ENCODE data around the gene IKZF3.

The IKZF3 gene

DNA sequence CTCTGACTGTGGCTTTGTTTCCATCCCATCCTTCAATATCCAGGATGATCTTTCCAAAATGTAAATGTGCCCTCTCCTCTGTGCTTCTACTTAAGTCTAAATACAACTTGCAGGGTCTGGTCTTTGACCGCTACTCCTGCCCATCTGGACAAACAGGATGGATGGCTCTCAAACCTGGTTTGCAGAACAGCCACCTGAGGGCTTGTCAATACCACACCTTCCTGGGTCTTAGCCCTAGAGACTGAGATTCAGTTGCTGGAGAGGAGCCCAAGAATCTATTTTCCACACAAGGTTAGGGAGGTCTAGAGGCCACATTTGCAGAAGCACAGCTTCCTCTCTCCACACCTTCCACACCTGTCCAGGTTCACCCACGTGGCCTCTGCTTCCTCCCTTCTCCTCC is 128.2 kb downstream of the IKZF3 start:
- H3K27ac ChIP-seq = no peak overlapping the region
- no peak overlapping the region for H2AFZ ChIP-seq
- no peaks in the 10 kb centered on the region for H3K27me3 ChIP-seq (ENCODE audit: control insufficient read depth, insufficient read depth, low read length)
- H3K9ac ChIP-seq = no peak overlapping the region
- peaks cover 4% of the 10 kb centered on the region for H3K4me1 ChIP-seq
- no peak overlapping the region for H3K4me3 ChIP-seq (ENCODE audit: low read depth, low read length)
- no peaks in the 10 kb centered on the region for H3K79me2 ChIP-seq
- H3K9me3 ChIP-seq (ENCODE audit: control insufficient read depth, low read length) = no peaks in the 10 kb centered on the region
- TF ChIP-seq, protein P1, sequence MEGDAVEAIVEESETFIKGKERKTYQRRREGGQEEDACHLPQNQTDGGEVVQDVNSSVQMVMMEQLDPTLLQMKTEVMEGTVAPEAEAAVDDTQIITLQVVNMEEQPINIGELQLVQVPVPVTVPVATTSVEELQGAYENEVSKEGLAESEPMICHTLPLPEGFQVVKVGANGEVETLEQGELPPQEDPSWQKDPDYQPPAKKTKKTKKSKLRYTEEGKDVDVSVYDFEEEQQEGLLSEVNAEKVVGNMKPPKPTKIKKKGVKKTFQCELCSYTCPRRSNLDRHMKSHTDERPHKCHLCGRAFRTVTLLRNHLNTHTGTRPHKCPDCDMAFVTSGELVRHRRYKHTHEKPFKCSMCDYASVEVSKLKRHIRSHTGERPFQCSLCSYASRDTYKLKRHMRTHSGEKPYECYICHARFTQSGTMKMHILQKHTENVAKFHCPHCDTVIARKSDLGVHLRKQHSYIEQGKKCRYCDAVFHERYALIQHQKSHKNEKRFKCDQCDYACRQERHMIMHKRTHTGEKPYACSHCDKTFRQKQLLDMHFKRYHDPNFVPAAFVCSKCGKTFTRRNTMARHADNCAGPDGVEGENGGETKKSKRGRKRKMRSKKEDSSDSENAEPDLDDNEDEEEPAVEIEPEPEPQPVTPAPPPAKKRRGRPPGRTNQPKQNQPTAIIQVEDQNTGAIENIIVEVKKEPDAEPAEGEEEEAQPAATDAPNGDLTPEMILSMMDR (IDR thresholded peaks at IDR 0.05) = no peak
- H3K4me2 ChIP-seq (ENCODE audit: low read length) = no peak overlapping the region
- H3K36me3 ChIP-seq (ENCODE audit: control insufficient read depth, insufficient read depth, low read length) = no peaks in the 10 kb centered on the region

DNA sequence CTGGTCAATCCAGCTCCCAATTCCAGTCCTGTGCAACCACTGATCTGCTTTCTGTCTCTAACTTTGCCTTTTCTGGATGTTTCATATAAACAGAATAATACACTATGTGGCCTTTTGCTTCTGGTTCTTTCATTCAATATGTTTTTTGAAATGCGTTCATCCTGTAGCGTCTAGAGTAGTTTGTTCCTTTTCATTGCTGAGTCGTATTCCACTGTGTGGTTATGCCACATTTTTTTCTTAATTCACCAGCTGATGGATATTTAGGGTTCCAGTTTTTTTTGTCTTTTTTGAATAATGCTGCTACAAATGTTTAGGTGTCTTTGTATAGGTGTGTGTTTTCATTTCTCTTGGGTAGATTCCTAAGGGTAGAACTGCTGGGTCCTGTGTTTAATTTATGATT is 131.5 kb downstream of the IKZF3 start:
- Histone ChIP-seq H3K4me1 (peaks cover 2% of the 10 kb centered on the region), H3K36me3 (ENCODE audit: control insufficient read depth, insufficient read depth, low read length) (no peaks in the 10 kb centered on the region), H3K27ac (no peak overlapping the region), H3K9me3 (ENCODE audit: control insufficient read depth, low read length) (no peaks in the 10 kb centered on the region), H2AFZ (no peak overlapping the region), H3K4me3 (ENCODE audit: low read depth, low read length) (no peak overlapping the region), H3K4me2 (ENCODE audit: low read length) (no peak overlapping the region), H3K79me2 (no peaks in the 10 kb centered on the region), H3K9ac (no peak overlapping the region), H3K27me3 (ENCODE audit: control insufficient read depth, insufficient read depth, low read length) (no peaks in the 10 kb centered on the region)
- TF ChIP-seq, protein P1 (IDR thresholded peaks at IDR 0.05) = no peak

DNA sequence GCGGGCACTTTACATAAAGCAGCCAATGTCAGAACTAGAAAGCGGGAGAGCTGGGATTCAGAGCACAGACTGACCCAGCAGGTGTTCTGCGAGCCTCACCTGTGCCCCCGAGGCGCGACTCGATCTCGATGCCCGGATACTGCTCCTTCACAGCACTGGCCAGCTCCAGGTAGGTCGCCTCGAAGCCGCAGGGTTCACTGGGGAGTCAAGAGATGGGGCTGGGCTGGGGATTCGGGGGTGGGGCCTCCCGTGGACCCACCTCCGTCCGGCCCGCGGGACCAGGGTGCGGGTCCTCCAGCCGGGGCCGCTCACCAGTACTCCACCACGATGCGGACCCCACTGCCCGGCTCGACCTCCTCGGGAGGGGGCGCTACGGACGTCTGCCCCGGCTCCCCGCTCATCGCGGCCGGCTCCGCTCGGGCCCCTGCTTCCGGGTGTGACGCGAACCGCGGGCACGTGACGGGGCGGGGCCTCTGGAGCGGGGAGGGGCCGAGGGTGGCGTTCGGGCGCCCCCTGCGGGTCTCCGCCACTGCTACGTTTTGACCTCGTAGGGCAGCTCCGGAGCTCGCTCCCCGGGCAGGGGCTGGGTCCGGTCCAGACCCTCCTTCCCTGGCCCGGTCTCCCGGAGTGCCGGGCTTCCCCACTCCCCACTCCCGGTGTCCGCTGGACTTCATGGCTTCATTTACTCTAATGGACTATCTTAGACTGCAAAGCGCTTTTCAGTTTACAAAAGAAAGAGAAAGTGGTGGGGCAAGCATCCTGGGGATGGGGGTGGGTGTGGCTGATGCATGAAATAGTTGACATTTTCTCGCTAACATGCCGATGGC is 133.8 kb downstream of the IKZF3 start, which contains the start of gene MIEN1:
MIEN1 (minus strand) TSS at position 438 of the 827 bp plus-strand sequence; CDS start at position 401, 37 bp downstream.
- peak within 1 kb of the TSS; percentile 75 for H3K27ac ChIP-seq
- TF ChIP-seq, protein P1 (IDR thresholded peaks at IDR 0.05) = peak; percentile 97

GRCh38 chr17:39729280-39729851 is 134.7 kb downstream of the IKZF3 start:
- Histone ChIP-seq H3K36me3 (ENCODE audit: control insufficient read depth, insufficient read depth, low read length) (no peaks in the 10 kb centered on the region), H2AFZ (no peak overlapping the region), H3K27me3 (ENCODE audit: control insufficient read depth, insufficient read depth, low read length) (no peaks in the 10 kb centered on the region), H3K4me1 (peaks cover 2% of the 10 kb centered on the region), H3K27ac (peak overlapping the region; percentile 75), H3K9me3 (ENCODE audit: control insufficient read depth, low read length) (no peaks in the 10 kb centered on the region), H3K9ac (no peak overlapping the region), H3K79me2 (no peaks in the 10 kb centered on the region), H3K4me2 (ENCODE audit: low read length) (peak overlapping the region; percentile 99), H3K4me3 (ENCODE audit: low read depth, low read length) (peak overlapping the region; percentile 87)
- TF ChIP-seq, protein P1 (IDR thresholded peaks at IDR 0.05) = no peak

More for the DNA sequence above, 133.8 kb downstream of the IKZF3 start, which contains the start of gene MIEN1:
- Histone ChIP-seq H3K4me2 (ENCODE audit: low read length) (peak within 1 kb of the TSS; percentile 99), H3K4me3 (ENCODE audit: low read depth, low read length) (peak within 1 kb of the TSS; percentile 87), H3K79me2 (no peaks in the 10 kb centered on the region), H3K4me1 (peaks cover 2% of the 10 kb centered on the region), H3K9ac (peak within 1 kb of the TSS; percentile 20), H2AFZ (peak within 1 kb of the TSS; percentile 91), H3K36me3 (ENCODE audit: control insufficient read depth, insufficient read depth, low read length) (no peaks in the 10 kb centered on the region), H3K9me3 (ENCODE audit: control insufficient read depth, low read length) (no peaks in the 10 kb centered on the region), H3K27me3 (ENCODE audit: control insufficient read depth, insufficient read depth, low read length) (no peaks in the 10 kb centered on the region)

Data from parathyroid adenoma (tissue), 2 donors.